Cardiac fibroblast (primary cell): ENCODE results near the gene PDPK1.

ENCODE experiments used
- DNase-seq, 2 donors: peaks; one replicate each; pipeline versions ENCODE4 v3.0.0 to v3.0.0-alpha.2; 2010; ENCODE audit warnings: low read depth in 2 of 2
- H3K4me3 ChIP-seq, 2 donors: replicated peaks in 1 of 2; 1 replicate in 1 of 2; 2 replicates in 1 of 2; pipeline ENCODE4 v1.5.1; 2011; ENCODE audit warnings: low read depth in 2 of 2, low read length in 2 of 2, mild to moderate bottlenecking in 2 of 2, moderate library complexity in 1 of 2
- TF ChIP-seq, protein P1 (sequence below): IDR thresholded peaks from one replicate; pipeline ENCODE4 v1.5.1; 2011; ENCODE audit warnings: low read depth, mild to moderate bottlenecking, low read length, inconsistent platforms

Gene PDPK1

DNA sequence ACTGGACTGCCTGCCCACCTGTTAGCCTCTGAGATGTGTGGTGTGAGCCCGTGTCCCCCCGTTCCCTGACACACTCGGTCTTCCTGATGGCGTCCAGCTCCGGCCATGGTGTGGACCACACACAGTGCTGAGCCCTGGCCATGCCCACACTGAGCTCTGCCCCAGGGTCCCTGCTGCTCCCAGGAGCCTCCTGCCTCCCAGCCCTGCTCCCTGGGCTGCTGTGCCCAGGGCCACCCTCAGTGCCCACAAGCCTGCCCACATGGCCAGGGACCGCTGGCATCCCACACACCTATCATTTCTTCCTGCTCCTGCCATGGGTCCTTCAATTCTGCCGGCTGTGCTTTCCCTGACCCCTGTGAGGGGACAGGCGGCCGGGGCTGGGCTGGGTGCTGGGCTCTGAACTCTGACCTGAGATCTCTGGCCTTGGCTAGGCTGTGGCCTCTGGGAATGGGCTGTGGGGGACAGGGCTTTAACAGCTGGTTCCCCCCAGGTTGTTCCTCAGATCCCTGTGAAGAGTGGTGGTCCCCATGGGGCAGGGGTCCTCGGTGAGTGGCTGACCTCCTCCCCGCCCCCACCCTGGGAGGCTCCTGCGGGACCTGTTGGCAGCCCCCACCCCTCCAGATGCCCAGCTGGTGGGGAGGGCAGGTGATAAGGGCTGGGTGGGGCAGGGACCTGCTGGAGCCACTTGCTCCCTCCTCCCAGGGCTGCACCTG, 10.6 kb upstream of the PDPK1 start:
- TF ChIP-seq, protein P1, sequence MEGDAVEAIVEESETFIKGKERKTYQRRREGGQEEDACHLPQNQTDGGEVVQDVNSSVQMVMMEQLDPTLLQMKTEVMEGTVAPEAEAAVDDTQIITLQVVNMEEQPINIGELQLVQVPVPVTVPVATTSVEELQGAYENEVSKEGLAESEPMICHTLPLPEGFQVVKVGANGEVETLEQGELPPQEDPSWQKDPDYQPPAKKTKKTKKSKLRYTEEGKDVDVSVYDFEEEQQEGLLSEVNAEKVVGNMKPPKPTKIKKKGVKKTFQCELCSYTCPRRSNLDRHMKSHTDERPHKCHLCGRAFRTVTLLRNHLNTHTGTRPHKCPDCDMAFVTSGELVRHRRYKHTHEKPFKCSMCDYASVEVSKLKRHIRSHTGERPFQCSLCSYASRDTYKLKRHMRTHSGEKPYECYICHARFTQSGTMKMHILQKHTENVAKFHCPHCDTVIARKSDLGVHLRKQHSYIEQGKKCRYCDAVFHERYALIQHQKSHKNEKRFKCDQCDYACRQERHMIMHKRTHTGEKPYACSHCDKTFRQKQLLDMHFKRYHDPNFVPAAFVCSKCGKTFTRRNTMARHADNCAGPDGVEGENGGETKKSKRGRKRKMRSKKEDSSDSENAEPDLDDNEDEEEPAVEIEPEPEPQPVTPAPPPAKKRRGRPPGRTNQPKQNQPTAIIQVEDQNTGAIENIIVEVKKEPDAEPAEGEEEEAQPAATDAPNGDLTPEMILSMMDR: no peak
- no peak overlapping the region for H3K4me3 ChIP-seq
- no peak for DNase-seq

DNA sequence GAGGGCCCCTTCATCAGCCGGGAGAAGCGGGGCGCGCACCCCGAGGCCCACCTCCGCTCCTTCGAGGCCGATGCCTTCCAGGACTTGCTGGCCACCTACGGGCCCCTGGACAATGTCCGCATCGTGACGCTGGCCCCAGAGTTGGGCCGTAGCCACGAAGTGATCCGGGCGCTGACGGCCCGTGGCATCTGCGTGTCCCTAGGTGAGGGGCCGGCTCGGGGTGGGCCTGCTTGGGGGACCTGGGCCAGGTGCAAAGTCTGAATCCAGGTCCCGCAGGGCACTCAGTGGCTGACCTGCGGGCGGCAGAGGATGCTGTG, 10.1 kb upstream of the PDPK1 start:
- no peak for DNase-seq

DNA sequence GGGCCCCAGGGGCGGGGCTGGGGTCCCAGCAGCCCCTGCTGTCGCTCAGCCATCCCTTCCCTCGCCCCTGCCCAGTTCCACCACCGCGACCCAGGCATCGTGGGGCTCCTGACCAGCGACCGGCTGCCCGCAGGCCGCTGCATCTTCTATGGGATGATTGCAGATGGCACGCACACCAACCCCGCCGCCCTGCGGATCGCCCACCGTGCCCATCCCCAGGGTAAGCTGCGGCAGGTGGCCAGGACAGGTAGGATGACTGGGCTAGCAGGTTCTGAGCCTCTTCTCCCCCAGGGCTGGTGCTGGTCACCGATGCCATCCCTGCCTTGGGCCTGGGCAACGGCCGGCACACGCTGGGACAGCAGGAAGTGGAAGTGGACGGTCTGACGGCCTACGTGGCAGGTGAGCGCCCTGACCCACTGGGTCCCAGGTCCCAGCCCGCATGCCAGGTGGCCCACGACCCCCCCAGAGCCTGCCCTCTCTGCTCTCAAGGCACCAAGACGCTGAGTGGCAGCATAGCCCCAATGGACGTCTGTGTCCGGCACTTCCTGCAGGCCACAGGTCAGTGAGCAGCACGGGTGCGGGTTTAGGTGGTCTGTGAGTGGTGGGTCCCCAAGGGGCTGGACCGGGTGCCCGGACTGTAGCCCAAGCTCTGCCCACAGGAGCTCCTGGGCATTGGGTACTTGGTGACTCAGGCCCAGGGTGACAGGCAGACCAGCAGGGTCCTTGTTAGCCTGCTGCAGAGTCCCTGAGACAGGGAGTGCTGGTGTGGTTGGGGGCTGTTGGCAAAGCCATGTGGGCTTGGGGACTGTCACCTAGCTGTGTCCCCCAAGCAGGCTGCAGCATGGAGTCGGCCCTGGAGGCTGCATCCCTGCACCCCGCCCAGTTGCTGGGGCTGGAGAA, 9.4 kb upstream of the PDPK1 start:
- no peak overlapping the region for H3K4me3 ChIP-seq
- no peak for DNase-seq
- TF ChIP-seq, protein P1: no peak

More for the DNA sequence above, 10.1 kb upstream of the PDPK1 start:
- H3K4me3 ChIP-seq: no peak overlapping the region
- TF ChIP-seq, protein P1: no peak

DNA sequence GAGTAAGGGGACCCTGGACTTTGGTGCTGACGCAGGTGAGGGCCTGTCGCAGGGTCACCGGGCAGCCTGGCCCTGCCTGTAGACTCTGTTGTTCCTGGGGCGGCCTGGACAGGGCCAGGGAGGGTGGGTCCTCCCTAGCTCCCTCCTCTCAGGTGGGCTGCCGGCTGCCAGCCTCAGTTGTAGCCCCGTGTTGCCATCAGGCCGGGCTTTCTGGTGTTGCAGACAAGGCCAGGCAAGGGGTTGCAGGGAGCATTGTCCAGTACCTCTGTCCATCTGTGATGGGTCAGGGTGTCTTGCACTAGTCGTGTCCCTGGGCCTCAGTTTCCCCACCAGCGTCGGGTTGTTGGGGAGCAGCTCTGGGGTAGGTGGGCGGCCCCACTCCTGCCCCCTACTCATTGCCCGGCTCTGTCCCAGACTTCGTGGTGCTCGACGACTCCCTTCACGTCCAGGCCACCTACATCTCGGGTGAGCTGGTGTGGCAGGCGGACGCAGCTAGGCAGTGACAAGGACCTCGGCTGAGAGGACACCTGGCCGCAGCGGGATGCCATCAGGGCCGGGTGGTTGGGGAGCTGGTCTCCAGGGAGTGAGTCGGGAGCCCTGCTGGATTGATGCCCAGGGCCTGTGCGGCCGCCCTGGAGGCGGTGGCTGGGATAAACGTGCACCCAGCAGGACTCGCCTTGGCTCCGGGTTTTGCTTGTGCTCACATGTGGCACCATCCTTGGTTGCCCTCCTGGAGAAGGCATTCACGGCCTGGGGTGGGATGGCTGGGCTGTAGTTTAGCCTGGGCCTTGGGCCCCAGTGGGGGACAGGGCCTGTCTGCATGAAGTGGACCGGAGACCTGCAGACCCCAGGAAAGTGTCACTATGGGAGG, 8.5 kb upstream of the PDPK1 start:
- DNase-seq: no peak
- TF ChIP-seq, protein P1: no peak
- H3K4me3 ChIP-seq: no peak overlapping the region

DNA sequence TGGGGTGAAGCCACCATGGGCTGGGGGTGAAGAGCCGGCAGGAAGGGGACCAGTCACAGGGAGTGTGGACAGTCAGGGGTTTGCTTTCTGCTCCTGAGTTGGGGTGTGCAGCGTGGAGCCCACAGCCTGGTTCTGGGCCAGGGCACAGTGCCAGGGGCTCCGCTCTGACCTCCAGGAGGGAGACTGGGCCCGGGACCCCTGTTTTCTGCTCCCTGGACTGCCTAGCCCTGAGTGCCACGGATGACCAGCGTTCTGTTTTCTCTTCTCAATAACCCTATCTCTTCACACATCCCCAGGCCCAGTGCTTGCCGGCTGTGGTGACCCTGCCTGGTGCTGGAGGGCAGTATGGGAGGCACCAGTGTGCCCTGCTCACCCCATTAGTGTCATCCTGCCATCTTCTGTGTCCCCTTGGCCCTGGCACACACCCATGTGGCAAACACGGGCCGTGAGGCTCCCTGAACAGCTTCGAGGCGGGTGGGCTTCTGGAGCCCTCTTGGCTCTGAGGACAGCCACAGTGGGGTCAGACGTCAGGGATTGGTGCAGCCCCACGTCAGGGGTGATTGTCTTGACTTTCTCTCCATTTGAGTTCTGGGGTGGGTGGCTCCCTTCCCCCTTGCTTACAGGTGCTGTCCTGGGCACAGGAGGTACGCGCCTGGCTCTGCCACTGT, 7.7 kb upstream of the PDPK1 start:
- TF ChIP-seq, protein P1: no peak
- no peak overlapping the region for H3K4me3 ChIP-seq
- DNase-seq: no peak
